ENCODE data around the gene ACAD10.

ACAD10 gene

DNA sequence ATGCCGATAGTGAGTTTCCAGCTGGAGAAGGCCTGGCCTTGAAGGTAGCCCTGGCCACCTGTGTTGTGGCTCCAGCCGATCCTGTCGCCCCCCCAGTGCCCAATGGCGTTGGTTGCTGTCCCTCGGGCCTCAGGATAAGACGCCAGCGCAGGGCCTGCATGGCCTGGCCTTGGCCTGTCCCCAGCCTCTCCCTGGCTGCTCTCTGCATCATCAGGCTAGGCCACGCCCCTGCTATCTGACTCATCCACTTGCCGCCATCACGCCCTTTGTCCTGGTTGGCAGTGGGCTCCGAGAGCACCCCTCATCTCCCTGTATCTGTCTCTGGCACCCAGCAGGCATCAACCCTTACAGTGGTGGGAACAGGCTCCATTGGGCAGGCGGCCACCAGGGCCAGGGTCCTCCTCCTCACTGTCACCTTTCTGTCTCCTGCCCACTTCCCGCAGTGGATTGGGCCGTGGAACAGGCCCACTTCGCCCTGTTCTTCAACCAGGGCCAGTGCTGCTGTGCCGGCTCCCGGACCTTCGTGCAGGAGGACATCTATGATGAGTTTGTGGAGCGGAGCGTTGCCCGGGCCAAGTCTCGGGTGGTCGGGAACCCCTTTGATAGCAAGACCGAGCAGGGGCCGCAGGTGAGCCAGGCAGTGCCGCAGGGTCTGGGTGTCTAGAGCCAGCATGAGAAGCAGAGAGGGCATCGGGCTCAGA lies 106.5 kb downstream of the ACAD10 start:
- no peak for DNase-seq (ENCODE audit: low read depth in 1 of 2, low spot score in 1 of 2)
- TF ChIP-seq JUND (IDR thresholded peaks at IDR 0.05; ENCODE audit: low read depth): no peak

DNA sequence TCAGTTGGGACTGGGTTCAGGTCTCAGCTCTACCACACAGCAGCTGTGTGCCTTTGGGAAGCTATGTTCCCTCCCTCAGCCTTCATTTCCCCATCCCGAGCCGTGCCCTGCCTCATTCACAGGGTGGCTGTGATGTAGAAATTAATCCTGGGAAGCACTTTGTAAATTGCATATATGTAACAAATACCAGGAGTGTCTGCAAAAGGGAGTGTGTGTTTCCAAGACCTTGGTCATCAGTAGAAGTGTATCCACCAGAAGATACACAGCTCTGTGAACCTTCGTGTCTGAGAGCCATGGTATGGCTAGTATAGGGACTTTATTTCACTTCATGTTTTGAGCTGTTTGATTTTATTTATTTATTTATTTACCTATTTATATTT lies 107.0 kb downstream of the ACAD10 start:
- in situ Hi-C loops (cut with HindIII; ENCODE audit: low pct_unique_long_range_greater_than_20kb, low sequenced_read_pairs): no loop called here
- TF ChIP-seq JUND (IDR thresholded peaks at IDR 0.05; ENCODE audit: low read depth): no peak

More for the DNA sequence above, 106.5 kb downstream of the ACAD10 start:
- in situ Hi-C loops (cut with HindIII; ENCODE audit: low pct_unique_long_range_greater_than_20kb, low sequenced_read_pairs): no loop called here

DNA sequence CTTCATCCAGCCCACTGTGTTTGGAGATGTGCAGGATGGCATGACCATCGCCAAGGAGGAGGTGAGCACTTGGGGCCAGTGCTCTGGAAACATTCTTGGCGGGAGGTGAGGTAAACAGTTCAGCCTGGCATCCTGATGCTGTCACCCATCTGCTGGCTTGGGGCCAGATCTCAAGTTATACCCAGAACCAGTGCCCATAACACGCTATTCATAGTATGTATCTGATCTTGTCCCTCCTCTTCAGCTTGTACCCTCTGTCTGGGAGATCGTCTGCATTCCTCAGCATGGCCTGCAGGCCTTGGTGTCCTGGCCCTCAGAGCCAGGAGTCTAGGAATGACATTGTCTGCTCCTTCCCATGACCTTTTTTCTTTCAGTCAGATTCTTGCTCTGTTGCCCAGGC lies 112.3 kb downstream of the ACAD10 start:
- DNase-seq (ENCODE audit: low read depth in 1 of 2, low spot score in 1 of 2): no peak
- in situ Hi-C loops (cut with HindIII; ENCODE audit: low pct_unique_long_range_greater_than_20kb, low sequenced_read_pairs): no loop called here
- TF ChIP-seq JUND (IDR thresholded peaks at IDR 0.05; ENCODE audit: low read depth): no peak

More for the DNA sequence above, 107.0 kb downstream of the ACAD10 start:
- no peak for DNase-seq (ENCODE audit: low read depth in 1 of 2, low spot score in 1 of 2)

DNA sequence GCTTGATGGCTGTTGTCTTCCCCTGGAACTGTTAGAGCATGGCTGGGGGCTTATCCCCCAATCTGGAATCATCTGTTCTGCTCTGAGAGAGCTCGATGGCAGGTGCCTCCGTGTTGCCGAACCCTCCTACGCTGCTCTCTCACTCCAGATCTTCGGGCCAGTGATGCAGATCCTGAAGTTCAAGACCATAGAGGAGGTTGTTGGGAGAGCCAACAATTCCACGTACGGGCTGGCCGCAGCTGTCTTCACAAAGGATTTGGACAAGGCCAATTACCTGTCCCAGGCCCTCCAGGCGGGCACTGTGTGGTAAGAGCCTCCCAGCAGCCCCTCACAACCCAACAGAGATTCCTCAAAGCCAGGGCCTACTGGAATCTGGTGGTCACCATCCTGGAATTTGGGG lies 113.9 kb downstream of the ACAD10 start:
- in situ Hi-C loops (cut with HindIII; ENCODE audit: low pct_unique_long_range_greater_than_20kb, low sequenced_read_pairs): no loop called here
- no peak for TF ChIP-seq JUND (IDR thresholded peaks at IDR 0.05; ENCODE audit: low read depth)
- DNase-seq (ENCODE audit: low read depth in 1 of 2, low spot score in 1 of 2): no peak

DNA sequence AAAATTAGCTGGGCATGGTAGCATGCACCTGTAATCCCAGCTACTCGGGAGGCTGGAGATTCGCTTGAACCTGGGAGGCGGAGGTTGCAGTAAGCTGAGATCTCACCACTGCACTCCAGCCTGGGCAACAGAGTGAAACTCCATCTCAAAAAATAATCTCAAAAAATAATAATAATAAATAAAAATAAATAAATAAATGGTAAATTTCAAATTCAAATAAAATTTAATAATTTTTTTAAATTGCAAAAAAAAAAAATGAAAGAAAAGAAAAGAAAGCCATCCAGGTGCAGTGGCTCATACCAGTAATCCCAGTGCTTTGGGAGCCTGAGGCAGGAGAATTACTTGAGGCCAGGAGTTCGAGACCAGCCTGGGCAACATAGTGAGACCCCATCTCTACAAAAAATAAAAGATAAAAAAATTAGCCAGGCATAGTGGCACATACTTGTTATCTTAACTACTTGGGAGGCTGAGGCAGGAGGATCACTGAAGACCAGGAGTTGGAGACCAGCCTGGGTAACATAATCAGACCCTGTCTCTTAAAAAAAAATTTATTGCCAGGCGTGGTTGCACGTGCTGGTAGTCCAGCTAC lies 117.3 kb downstream of the ACAD10 start:
- no peak for TF ChIP-seq JUND (IDR thresholded peaks at IDR 0.05; ENCODE audit: low read depth)
- DNase-seq (ENCODE audit: low read depth in 1 of 2, low spot score in 1 of 2): no peak
- in situ Hi-C loops (cut with HindIII; ENCODE audit: low pct_unique_long_range_greater_than_20kb, low sequenced_read_pairs): no loop called here

DNA sequence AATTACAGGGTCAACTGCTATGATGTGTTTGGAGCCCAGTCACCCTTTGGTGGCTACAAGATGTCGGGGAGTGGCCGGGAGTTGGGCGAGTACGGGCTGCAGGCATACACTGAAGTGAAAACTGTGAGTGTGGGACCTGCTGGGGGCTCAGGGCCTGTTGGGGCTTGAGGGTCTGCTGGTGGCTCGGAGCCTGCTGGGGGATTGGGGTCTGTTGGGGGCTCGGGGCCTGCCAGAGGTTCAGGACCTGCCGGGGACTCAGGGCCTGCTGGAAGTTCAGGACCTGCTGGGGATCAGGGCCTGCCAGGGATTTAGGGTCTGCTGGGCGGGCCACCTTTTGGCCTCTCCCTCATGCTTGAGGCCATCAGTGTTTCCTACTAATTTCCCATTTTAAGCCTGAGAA lies 118.0 kb downstream of the ACAD10 start:
- in situ Hi-C loops (cut with HindIII; ENCODE audit: low pct_unique_long_range_greater_than_20kb, low sequenced_read_pairs): no loop called here
- TF ChIP-seq JUND (IDR thresholded peaks at IDR 0.05; ENCODE audit: low read depth): no peak
- no peak for DNase-seq (ENCODE audit: low read depth in 1 of 2, low spot score in 1 of 2)

DNA sequence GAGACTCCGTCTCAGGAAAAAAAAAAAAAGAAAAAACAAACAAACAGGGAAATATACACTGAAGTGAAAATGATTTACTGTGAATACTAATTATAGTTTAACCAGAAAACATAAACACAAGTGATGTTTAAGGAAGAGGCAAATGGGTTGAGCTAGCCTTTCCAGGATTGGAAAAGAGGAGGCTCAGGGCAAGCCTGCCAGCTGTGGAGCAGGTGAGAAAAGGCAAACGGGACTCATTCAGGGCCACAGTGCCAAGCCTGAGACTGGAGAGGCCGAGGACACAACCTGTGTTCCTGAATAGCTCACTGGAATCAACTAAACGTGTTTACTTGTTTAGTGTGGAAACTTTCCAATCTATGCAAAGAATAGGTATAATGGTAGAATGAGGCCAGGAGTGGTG lies 120.5 kb downstream of the ACAD10 start:
- TF ChIP-seq JUND (IDR thresholded peaks at IDR 0.05; ENCODE audit: low read depth): no peak
- DNase-seq (ENCODE audit: low read depth in 1 of 2, low spot score in 1 of 2): no peak
- in situ Hi-C loops (cut with HindIII; ENCODE audit: low pct_unique_long_range_greater_than_20kb, low sequenced_read_pairs): no loop called here

Data from T47D (cell line).